Activated CD8-positive, alpha-beta memory T cell treated with anti-CD3 and anti-CD28 coated beads, Interleukin-2, amount 50 U/mL, for 24 hours (primary cell): ENCODE measurements around the gene GSTA2.
"Not testable (repeated sequence)": the region's sequence is repeated elsewhere in the genome, so short reads cannot be mapped to it uniquely, and the experiment has no call there.

Experiments used
- DNase-seq: peaks from one replicate; pipeline ENCODE4 v3.0.0-alpha.2; 2020; ENCODE audit errors: extremely low read depth

Gene GSTA2

DNA sequence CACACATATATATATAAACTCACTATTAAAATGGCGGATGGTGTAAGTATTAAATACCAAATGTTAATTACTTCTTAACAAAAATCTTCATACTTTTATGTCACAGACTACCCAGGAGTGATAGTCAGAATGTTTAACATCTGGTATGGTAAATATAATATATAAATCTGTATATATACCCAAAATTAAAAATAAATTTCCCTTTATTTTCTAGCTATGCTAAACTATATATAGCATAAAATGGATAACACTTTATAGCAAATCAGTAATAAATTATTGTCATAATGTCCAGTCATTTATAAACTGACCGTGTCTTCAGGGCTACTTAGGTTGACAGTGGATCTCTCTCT lies 37.1 kb downstream of the GSTA2 start:
- DNase-seq = no peak

DNA sequence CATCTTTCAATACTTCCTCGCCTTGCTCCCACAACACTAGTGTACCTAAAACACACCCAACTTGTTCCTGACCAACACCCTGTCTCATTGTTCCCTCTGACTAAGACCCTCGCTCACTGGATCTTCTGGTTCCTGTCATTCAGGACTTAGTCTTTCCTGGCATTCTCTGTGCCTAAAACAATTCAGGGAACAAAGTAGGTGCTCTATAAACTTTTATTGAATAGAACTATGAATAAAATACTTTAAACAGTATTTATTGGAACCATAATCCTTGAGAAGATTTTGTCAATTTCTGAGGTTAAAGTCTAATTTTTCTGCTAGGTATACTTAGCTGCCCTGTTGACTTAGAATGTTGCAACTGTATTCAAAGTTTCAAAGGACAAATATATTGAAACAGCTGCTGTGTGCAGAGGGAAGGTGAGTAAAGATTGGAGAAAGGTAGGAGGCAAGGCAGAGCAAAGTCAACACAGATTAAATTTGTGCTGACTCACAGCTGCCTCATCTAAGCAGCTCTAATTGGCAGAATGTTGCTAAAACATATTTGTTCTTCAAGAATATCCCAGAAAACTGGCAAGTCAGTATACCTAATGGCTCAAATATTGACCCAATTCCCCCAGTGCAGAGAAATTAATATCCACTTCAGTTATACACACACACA lies 37.6 kb downstream of the GSTA2 start:
- no peak for DNase-seq

DNA sequence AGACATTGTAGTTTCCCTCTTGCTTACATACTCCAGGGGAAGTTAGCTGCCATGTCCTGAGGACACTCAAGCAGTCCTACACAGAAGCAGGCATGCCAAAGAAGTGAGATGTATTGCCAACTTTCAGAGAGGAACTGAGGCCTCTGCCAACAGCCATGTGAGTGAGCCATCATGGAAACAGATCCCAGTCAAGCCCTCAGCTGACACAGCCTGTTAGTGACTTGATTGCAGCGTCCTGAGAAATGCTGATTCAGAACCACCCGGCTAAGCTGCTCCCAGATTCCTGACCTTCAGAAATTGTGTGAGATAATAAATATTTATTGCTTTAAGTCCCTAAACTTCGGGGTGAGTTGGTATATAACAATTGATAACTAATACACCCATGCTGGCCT lies 38.1 kb downstream of the GSTA2 start:
- DNase-seq = no peak

DNA sequence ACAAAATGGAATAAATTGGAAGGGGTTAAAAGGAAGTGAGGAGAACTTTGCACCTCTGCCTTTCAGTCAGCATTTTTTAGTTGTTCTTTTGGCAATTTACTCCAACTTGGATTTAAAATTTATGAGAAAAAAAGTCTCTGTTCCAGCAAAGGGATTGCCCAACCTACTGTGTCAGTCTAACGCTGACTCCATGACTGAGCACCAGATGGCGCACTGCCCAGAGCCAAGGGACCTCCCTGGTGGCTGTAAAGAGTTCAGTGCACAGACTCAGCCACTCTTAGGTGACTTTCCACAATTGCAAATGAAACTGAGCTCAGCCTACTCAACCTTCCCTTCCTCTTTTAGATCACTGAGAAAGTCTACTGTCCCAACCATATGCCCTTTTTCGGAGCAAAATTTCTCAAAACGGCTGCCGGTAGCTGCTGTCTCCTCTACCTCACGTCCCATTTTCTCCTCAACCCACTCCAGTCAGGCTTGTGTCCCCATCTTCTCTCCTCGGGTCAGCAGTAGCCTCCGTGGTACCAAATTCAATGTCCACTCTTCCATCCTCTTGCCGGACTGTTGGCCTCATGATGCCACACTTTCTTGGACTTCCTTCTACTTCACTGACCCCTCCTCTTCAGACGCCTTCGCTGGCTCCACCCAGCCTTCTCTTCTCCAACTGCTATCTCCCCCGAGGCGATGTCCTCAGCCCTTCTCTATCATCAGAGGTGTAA lies 38.7 kb downstream of the GSTA2 start:
- DNase-seq = peak; percentile 19

DNA sequence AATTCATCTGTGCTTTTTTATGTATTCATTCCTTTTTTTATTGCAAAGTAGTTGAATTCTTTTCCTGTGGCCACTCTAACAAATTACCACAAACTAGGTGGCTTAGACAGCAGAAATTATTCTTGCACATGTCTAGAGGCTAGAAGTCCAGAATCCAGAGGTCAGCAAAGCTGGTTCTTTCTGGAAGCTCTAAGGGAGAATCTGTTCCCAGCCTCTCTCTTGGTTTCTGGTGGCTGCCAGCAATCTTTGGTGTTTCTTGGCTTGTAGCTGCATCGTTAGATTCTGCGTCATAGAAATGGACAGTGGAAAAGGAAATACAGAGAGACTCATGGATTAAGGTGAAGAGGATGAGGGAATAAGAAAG lies 39.3 kb downstream of the GSTA2 start:
- DNase-seq = no peak

DNA sequence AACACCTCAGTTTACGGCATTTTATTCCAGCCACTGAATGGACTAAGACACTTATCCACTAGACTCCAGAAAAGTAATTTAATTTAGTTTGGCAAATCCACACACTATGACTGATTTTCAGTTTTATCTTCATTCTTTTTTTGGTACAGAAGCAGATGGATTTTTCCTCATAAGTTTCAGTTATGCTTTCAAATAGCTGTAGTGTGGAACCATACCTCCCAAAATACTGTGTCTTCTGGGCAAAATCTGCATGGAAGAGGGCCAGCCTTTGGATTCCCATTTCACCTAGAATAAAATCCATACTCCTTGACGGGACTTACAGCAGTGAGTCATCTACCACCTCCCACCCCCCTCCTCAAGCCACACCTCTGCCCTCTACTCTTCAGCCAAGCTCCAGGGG lies 43.0 kb downstream of the GSTA2 start:
- DNase-seq = no peak

DNA sequence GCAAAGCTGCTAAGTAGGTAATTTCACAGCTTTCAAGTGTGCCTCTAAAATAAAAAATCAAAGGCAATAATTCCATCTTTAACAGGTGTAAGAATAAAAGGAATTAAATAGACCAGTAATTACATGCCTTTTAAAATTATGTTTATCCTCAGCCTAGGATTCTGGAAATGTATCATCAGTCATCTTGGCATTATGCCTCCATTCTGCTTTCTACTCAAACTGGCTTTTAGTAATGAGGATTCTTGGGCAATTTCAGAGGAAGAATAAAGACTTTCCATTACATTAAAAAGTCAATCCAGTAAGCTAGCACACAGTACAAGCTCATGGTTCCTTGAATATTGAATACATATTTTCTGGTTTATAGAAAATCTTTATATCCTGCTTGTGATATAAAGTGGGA lies 44.7 kb downstream of the GSTA2 start:
- DNase-seq = no peak

DNA sequence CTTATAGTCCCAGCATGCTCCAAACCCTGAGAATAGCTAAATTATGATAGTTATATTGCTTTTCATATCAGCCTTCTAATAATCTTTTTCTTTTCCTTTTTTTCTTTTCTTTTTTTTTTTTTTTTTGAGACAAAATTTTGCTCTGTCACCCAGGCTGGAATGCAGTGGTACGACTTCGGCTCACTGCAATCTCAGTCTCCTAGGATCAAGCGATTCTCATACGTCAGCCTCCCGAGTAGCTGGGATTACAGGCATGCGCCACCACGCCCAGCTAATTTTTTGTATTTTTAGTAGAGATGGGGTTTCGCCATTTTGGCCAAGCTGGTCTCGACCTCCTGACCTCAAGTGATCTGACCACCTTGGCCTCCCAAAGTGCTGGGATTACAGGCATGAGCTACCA lies 48.5 kb downstream of the GSTA2 start:
- not testable (repeated sequence) for DNase-seq

DNA sequence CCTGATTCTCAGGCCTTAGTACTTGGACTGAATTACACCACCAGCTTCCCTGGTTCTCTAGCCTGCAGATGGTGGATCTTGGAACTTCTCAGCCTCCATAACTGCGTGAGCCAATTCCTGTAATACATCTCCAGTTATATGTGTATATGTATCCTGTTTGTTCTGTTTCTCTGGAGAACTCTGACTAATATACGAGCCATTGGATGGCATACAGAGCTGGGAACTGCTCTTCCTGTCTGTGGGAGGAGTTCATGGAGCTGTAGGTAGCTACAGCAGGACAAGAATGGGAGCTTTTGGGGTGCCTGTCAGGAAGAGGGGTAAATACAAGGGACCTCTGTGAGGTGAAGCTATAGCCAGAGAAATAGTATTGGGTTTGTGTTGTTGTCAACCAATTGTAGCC lies 51.1 kb downstream of the GSTA2 start:
- no peak for DNase-seq

DNA sequence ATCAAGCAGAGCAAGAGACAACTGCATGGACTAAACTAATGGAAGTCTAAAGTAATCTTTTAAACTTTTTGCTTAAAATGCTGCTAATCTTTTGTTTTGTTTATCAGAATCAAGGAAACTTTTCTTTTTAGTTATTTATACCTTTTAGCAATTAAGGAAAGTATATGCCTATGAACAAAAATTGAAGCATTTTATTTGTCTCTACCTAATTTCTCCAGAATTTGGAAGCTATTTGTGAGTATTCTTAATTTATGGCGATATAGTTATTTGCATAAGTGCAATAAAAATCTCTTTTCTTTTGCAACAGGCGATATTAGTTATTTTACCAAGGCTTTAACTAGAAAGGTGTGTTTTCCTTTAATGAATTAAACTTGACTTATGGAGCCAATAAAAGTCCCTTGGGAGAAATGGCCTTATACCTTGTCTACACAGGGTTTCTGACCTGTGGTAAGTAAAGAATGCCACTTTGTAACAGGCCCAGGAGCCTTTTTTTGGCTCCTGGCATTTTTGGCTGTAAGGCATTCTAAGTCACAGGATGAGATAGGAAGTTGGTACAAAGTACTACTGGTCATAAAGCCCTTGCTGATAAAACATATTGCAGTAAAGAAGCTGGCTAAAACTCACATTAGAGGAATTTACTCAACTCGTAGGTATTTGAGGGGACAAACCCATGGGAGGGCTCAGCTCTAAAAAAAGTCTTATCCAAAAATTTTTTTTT lies 55.2 kb downstream of the GSTA2 start:
- DNase-seq = no peak

DNA sequence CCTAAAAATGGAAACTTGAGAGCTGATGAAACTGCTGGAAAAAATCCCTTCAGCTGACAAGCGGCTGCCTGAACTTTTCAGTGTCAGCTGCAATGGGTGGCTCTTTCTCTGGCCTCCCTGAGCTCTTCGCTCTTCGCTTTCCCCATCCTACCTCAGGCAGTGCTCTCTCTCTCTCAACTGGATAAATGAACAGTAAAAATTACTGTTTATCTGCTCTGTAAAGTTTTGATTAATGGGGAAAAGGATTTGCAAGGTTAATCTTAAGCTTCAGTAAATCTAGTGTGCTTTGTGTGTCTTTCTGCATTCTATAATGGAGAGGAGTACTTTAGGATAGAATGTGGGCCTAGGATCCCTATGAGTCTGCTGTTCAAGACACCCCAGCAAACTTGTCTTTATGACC lies 57.3 kb downstream of the GSTA2 start:
- no peak for DNase-seq

DNA sequence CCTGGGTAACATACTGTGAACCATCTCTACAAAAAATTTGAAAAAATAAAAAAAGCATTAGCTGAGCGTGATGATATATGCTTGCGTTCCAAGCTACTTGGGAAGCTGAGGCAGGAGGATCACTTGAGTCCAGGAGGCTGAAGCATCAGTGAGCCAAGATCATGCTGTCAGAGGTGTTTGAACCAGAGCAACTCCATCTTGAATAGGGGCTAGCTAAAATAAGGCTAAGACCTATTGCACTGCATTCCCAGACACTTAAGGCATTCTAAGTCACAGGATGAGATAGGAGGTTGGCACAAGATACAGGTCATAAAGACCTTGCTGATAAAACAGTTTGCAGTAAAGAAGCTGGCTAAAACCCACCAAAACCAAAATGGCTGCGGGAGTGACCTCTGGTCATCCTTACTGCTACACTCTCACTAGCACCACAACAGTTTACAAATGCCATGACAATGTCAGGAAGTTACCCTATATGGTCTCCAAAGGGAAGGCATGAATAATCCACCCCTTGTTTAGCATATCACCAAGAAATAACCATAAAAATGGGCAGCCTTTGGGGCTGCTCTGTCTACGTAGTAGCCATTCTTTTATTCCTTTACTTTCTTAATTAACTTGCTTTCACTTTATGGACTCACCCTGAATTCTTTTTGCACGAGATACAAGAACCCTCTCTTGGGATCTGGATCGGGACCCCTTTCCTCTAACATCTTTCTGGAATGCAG lies 58.3 kb downstream of the GSTA2 start:
- not testable (repeated sequence) for DNase-seq

DNA sequence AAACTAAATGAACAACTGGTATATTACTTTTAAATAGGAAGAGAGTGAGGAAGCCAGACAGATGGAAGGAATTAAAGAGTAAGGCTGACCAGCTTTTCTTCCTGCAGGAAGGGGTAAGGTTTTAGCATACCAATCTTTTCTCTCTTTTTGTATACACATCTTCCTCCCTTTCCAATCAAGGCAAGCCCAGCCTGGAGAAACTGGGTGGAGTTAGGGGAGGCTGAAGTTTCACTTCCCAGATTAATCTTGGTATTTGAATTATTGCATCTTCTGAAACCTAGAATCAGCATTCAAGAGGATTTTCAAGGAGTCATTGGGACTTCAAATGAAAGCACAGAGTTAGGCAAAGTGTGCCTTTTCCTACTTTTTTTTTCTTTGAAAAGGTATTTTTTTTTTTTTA lies 59.2 kb downstream of the GSTA2 start:
- no peak for DNase-seq
